LNCaP clone FGC (cell line): ENCODE measurements around the gene PGAM2.

Experiments
- DNase-seq: peaks from one replicate; pipeline ENCODE4 v3.0.0-alpha.2; 2011; ENCODE audit warnings: low read depth
- H3K4me3 ChIP-seq: 2 replicates; pipeline ENCODE4 v1.5.1; 2011; ENCODE audit warnings: mild to moderate bottlenecking, low read depth, low read length, control low read depth
- TF ChIP-seq, protein P1 (sequence below): IDR thresholded peaks from 2 replicates; pipeline ENCODE4 v1.5.1; 2012; ENCODE audit warnings: mild to moderate bottlenecking; ENCODE audit not compliant: control insufficient read depth, insufficient read depth; ENCODE audit errors: extremely low read depth

PGAM2 gene

GRCh38 chr7:44110719-44111635 is 45.6 kb upstream of the PGAM2 start:
- TF ChIP-seq, protein P1, sequence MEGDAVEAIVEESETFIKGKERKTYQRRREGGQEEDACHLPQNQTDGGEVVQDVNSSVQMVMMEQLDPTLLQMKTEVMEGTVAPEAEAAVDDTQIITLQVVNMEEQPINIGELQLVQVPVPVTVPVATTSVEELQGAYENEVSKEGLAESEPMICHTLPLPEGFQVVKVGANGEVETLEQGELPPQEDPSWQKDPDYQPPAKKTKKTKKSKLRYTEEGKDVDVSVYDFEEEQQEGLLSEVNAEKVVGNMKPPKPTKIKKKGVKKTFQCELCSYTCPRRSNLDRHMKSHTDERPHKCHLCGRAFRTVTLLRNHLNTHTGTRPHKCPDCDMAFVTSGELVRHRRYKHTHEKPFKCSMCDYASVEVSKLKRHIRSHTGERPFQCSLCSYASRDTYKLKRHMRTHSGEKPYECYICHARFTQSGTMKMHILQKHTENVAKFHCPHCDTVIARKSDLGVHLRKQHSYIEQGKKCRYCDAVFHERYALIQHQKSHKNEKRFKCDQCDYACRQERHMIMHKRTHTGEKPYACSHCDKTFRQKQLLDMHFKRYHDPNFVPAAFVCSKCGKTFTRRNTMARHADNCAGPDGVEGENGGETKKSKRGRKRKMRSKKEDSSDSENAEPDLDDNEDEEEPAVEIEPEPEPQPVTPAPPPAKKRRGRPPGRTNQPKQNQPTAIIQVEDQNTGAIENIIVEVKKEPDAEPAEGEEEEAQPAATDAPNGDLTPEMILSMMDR, result no peak
- H3K4me3 ChIP-seq, result no peak overlapping the region
- DNase-seq, result no peak

DNA sequence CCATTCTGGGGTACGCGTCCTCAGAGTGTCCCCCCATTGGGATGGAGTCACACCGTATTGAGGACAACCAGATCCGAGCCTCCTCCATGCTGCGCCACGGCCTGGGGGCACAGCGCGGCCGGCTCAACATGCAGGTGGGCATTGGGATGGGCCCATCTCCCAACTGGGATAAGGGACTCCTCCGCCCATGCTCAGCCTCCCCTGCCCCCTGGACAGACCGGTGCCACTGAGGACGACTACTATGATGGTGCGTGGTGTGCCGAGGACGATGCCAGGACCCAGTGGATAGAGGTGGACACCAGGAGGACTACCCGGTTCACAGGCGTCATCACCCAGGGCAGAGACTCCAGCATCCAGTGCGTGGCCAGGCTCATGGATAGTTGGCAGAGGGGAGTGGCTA is 44.6 kb upstream of the PGAM2 start:
- TF ChIP-seq, protein P1, result no peak
- no peak for DNase-seq
- no peak overlapping the region for H3K4me3 ChIP-seq

DNA sequence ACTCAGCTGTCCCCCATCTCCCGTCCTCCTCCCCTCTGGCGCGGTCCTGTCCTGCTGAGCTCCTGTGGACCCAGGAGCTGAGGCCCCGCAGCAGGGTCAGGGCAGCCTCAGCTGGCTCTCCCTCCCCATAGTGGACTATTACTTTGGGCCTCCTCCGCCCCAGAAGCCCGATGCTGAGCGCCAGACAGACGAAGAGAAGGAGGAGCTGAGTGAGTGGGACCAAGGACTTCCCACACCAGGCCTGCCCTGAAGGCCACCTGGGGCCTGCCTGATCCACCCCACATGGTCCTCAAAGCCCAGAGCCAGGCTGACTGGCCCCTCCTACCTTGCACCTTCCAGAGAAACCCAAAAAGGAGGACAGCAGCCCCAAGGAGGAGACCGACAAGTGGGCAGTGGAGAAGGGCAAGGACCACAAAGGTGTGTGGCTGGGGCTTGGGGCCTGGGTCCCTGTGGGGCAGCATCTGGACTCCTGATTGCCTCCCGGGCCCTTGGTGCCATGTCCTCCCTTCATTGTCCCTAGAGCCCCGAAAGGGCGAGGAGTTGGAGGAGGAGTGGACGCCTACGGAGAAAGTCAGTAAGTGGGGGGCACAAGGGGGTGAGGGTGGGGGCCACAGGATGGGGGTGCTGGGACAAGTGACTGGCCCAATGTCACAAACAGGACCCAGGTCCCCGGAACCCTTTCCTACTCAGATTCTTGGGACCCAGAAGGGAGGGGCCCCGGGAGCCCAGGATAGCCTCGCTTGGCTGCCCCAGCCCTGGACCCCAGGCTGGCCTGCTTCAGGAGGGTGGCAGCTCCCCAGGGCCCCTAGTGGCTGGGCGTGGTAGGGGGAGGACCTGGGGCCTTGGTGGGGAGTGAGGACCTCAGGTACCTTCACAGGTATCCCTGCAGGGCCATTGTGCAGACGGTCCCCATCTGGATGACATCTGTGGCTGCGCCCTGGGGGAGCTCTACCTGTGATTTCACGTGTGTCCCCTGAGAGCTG is 43.7 kb upstream of the PGAM2 start:
- TF ChIP-seq, protein P1, result no peak
- no peak for DNase-seq
- no peak overlapping the region for H3K4me3 ChIP-seq

- DNase-seq, result no peak
- H3K4me3 ChIP-seq, result no peak overlapping the region
- TF ChIP-seq, protein P1, result no peak
Observed at GRCh38 chr7:44107961-44108767, 42.8 kb upstream of the PGAM2 start.

GRCh38 chr7:44107116-44107960 is 42.0 kb upstream of the PGAM2 start:
- DNase-seq, result no peak
- H3K4me3 ChIP-seq, result no peak overlapping the region
- TF ChIP-seq, protein P1, result no peak
